ENCODE results near the gene DCUN1D3. TPM values are rescaled to one million over a fixed set of nuclear protein-coding genes. Genes with fewer than 3 reads are reported as not detected.

The DCUN1D3 gene
- total and polyA plus RNA-seq, 8 donors, result 3.7 to 7.7 (median 6.5) TPM

DNA sequence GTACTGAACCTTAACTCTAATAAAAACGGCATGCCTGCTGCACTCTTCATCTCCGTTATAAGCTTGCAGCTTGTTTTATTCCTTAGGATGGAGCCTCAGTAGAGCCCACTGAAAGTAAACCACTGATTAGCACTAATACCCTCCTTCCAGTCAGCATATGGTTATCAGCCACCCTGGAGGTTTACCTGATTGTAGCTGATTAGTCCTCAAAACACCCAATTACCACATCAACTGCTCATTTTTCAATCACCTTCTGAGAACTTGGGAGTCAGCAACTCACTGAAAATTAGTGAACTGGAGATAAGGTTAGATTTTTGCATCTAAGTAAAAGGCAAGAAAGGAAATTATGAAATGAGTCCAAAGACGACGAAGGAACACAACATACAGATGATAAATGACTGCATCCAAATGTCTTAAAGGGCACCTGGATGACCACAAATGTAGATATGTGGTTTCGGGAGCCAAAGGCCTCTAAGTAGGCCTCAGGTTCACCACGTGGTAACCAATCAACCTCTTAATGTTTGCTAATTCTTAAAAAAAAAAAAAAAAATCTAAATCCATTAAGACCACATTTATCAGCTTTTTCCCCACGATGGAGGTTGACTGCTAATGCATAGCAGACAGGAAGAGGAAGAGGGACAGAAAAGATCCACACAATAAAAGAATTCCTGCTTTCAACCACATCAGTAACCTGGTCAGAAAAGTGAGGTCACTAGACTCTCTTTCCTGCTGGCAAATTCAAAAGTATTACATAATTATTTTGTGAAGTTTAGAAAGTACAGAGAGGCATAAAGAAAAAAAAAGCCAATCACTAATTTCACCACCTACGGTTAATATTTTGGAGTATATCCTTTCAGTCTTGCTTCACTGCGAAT, 28.0 kb downstream of the DCUN1D3 start:
- FAIRE-seq (no peak), DNase-seq (no peak), ATAC-seq (no peak)
- WGBS, 2 donors, result 81% methylated on average over 9 of the region's 9 CpGs
- Histone ChIP-seq H3K4me3 (no peak overlapping the region), H3K9me3 (no peaks in the 10 kb centered on the region), H3K27ac (no peak overlapping the region), H3K36me3 (no peaks in the 10 kb centered on the region), H3K27me3 (no peaks in the 10 kb centered on the region), H3K4me1 (peaks cover 20 to 22% (median 21%) of the 10 kb centered on the region in 3 donors)
- TF ChIP-seq, protein P1, sequence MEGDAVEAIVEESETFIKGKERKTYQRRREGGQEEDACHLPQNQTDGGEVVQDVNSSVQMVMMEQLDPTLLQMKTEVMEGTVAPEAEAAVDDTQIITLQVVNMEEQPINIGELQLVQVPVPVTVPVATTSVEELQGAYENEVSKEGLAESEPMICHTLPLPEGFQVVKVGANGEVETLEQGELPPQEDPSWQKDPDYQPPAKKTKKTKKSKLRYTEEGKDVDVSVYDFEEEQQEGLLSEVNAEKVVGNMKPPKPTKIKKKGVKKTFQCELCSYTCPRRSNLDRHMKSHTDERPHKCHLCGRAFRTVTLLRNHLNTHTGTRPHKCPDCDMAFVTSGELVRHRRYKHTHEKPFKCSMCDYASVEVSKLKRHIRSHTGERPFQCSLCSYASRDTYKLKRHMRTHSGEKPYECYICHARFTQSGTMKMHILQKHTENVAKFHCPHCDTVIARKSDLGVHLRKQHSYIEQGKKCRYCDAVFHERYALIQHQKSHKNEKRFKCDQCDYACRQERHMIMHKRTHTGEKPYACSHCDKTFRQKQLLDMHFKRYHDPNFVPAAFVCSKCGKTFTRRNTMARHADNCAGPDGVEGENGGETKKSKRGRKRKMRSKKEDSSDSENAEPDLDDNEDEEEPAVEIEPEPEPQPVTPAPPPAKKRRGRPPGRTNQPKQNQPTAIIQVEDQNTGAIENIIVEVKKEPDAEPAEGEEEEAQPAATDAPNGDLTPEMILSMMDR (IDR thresholded peaks at IDR 0.05), result no peak
- intact Hi-C loops (cut with DNase I), result no loop called here

DNA sequence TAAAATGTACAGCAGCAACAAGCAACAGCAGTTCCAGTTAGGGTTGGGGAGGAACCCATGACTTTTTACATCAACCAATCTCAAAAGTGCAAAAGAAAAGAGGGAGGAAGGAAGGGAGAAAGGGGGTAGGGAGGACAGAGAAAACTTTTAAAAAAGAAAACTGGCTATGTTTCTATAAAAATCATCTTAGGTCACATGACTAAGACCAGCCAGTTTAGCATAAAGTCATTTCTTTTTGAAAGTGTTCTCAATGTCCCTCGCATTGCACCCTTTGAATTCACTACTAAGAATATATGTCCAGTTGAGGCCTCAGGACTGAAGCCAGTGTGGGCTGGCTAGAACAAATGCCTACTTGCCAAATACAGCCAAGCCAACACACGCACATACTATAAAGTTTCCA, 28.9 kb downstream of the DCUN1D3 start:
- 15 to 28% methylated on average over 2 of the region's 2 CpGs for WGBS, 2 donors
- no peak for DNase-seq
- Histone ChIP-seq H3K36me3 (no peaks in the 10 kb centered on the region), H3K27ac (no peak overlapping the region), H3K27me3 (no peaks in the 10 kb centered on the region), H3K9me3 (no peaks in the 10 kb centered on the region), H3K4me1 (peaks cover 27 to 31% (median 30%) of the 10 kb centered on the region in 3 donors), H3K4me3 (no peak overlapping the region)
- ATAC-seq, result no peak
- no peak for FAIRE-seq
- TF ChIP-seq, protein P1 (IDR thresholded peaks at IDR 0.05), result no peak
- intact Hi-C loops (cut with DNase I), result no loop called here

DNA sequence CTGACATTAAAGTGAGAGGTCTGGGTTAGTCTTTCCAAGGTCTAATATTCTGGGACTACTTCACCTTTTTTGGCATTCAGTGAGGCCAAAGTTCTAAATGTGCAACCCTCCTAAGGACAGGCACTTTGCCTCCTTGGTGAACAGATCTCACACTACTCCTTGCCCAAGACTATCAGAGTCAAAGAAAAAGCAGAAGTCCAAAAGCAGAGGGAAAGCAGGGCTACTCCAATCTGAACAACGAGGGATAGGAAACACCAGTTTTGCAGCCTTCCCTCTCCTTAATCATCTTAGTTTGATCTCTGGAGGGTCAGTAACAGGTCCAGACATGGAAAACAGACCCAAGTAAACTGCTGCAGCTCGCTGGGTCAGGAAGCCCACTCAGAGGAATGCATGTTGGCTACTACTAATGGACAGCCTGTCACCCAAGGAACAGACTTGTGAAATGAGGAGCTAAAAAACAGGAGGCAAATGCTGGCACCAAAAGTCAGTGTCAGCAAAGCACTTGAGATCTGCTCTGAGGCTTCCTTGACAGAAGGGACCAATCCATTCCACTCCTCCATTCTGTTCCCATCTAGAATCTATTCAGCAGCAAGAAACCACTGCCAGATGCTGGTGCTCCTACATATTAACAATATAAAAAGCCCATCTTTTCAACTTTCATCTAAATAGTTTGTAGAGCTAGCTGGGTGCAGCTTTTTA, 29.9 kb downstream of the DCUN1D3 start:
- FAIRE-seq (no peak), DNase-seq (no peak), ATAC-seq (no peak)
- WGBS, 2 donors, result 77 to 81% methylated on average over 2 of the region's 2 CpGs
- TF ChIP-seq, protein P1 (IDR thresholded peaks at IDR 0.05), result no peak
- Histone ChIP-seq H3K36me3 (no peaks in the 10 kb centered on the region), H3K4me3 (no peak overlapping the region), H3K27ac (no peak overlapping the region), H3K27me3 (no peaks in the 10 kb centered on the region), H3K4me1 (peaks cover 36 to 41% (median 40%) of the 10 kb centered on the region in 3 donors), H3K9me3 (no peaks in the 10 kb centered on the region)
- intact Hi-C loops (cut with DNase I), result no loop called here

DNA sequence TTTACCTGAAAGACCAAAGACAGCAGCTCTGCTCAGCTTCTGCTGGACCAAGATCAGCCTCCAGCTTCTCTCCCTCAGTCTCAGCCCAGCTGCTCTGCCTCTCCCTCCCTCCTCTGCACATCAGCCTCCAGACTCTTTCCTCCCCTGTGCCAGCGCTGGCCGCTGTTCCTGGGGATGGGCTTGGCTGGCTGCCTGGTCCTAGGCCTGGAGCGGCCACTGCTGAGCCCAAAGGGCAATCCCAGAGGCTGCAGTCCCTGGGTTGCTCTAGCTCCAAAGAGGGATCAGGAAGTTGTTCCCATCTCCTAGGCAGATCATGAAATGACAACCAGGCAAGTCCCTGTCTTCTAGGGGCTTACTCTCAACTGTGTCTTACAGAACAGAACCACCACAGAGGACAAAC, 31.3 kb downstream of the DCUN1D3 start:
- peaks cover 38 to 41% (median 38%) of the 10 kb centered on the region in 3 donors for H3K4me1 ChIP-seq
- no peaks in the 10 kb centered on the region for H3K9me3 ChIP-seq
- WGBS, 2 donors, result 3 to 5% methylated on average over 3 of the region's 3 CpGs
- no peak overlapping the region for H3K4me3 ChIP-seq
- intact Hi-C loops (cut with DNase I), result no loop called here
- no peaks in the 10 kb centered on the region for H3K27me3 ChIP-seq
- TF ChIP-seq, protein P1 (IDR thresholded peaks at IDR 0.05), result no peak
- FAIRE-seq (no peak), DNase-seq (peak; percentile 73 to 92 (median 83)), ATAC-seq (peak; percentile 79 to 92 (median 87))
- H3K36me3 ChIP-seq, result no peaks in the 10 kb centered on the region
- peak overlapping the region in 2 of 4 donors; percentile 6 to 25 for H3K27ac ChIP-seq
